Neural crest cell (in vitro differentiated cells): Measurements from ENCODE around the gene UBXN4. TPM values are rescaled to one million over a fixed set of nuclear protein-coding genes. Genes with fewer than 3 reads are reported as not detected.
"Not testable (repeated sequence)": the region's sequence is repeated elsewhere in the genome, so short reads cannot be mapped to it uniquely, and the experiment has no call there.

Experiments
- DNase-seq: peaks from one replicate; pipeline ENCODE4 v3.0.0; 2021; ENCODE audit warnings: low read depth, mixed read lengths, low spot score
- H3K27ac Mint-ChIP-seq: one replicate; pipeline ENCODE4 v1.8.0; 2021; ENCODE audit warnings: mild to moderate bottlenecking, mixed read lengths; ENCODE audit not compliant: unreplicated experiment
- H3K27me3 Mint-ChIP-seq: 2 replicates; pipeline ENCODE4 v1.8.0; 2021; ENCODE audit warnings: low read depth, mild to moderate bottlenecking, mixed read lengths
- H3K36me3 Mint-ChIP-seq: 2 replicates; pipeline ENCODE4 v1.8.0; 2021; ENCODE audit warnings: low read depth, mild to moderate bottlenecking, mixed read lengths
- H3K4me1 Mint-ChIP-seq: 2 replicates; pipeline ENCODE4 v1.8.0; 2021; ENCODE audit warnings: mixed read lengths
- H3K4me3 Mint-ChIP-seq: one replicate; pipeline ENCODE4 v1.8.0; 2021; ENCODE audit warnings: mild to moderate bottlenecking, mixed read lengths
- H3K9me3 Mint-ChIP-seq: 2 replicates; pipeline ENCODE4 v1.8.0; 2021; ENCODE audit warnings: mixed read lengths
- CTCF ChIP-seq: fragments of 200-600 bp; sonication (generic); conservative IDR thresholded peaks from 2 replicates; pipeline ENCODE4 v1.5.0; 2021; ENCODE audit warnings: antibody characterized with exemption, mild to moderate bottlenecking
- total RNA-seq: library from RNA; stranded (reverse); gene quantifications from 2 replicates; pipeline ENCODE4 v1.2.1, GENCODE V29; 2021

UBXN4 gene
- total RNA-seq, 1 donor from 2014 or later = 79.0 TPM

- DNase-seq = no peak
- H3K4me1 Mint-ChIP-seq = no peaks in the 10 kb centered on the region
- no peaks in the 10 kb centered on the region for H3K27me3 Mint-ChIP-seq
- H3K9me3 Mint-ChIP-seq = peaks cover 8% of the 10 kb centered on the region
- H3K4me3 Mint-ChIP-seq = no peak overlapping the region
- H3K27ac Mint-ChIP-seq = no peak overlapping the region
- no peak for TF ChIP-seq CTCF
- H3K36me3 Mint-ChIP-seq = no peaks in the 10 kb centered on the region
Measured at GRCh38 chr2:135803278-135803677, 61.6 kb downstream of the UBXN4 start.

- not testable (repeated sequence) for DNase-seq, H3K27me3 Mint-ChIP-seq, H3K36me3 Mint-ChIP-seq, H3K4me3 Mint-ChIP-seq, H3K4me1 Mint-ChIP-seq, H3K27ac Mint-ChIP-seq, H3K9me3 Mint-ChIP-seq
Measured at GRCh38 chr2:135807874-135808273, 66.2 kb downstream of the UBXN4 start.

GRCh38 chr2:135812907-135813511 lies 71.4 kb downstream of the UBXN4 start:
- no peak for DNase-seq
- H3K36me3 Mint-ChIP-seq = no peaks in the 10 kb centered on the region
- H3K9me3 Mint-ChIP-seq = peaks cover 6% of the 10 kb centered on the region
- no peak overlapping the region for H3K27ac Mint-ChIP-seq
- H3K4me3 Mint-ChIP-seq = no peak overlapping the region
- no peaks in the 10 kb centered on the region for H3K27me3 Mint-ChIP-seq
- no peaks in the 10 kb centered on the region for H3K4me1 Mint-ChIP-seq
- TF ChIP-seq CTCF = no peak

- H3K27ac Mint-ChIP-seq = no peak overlapping the region
- DNase-seq = no peak
- no peak overlapping the region for H3K4me3 Mint-ChIP-seq
- no peaks in the 10 kb centered on the region for H3K36me3 Mint-ChIP-seq
- TF ChIP-seq CTCF = no peak
- H3K27me3 Mint-ChIP-seq = no peaks in the 10 kb centered on the region
- no peaks in the 10 kb centered on the region for H3K4me1 Mint-ChIP-seq
- H3K9me3 Mint-ChIP-seq = peaks cover 6% of the 10 kb centered on the region
Measured at GRCh38 chr2:135815269-135815668, 73.6 kb downstream of the UBXN4 start.

- H3K4me1 Mint-ChIP-seq = no peaks in the 10 kb centered on the region
- H3K9me3 Mint-ChIP-seq = peaks cover 3% of the 10 kb centered on the region
- H3K36me3 Mint-ChIP-seq = no peaks in the 10 kb centered on the region
- no peaks in the 10 kb centered on the region for H3K27me3 Mint-ChIP-seq
- peak overlapping the region; percentile 35 for H3K27ac Mint-ChIP-seq
- no peak for TF ChIP-seq CTCF
- H3K4me3 Mint-ChIP-seq = no peak overlapping the region
- DNase-seq = no peak
Measured at GRCh38 chr2:135817466-135817865, 75.8 kb downstream of the UBXN4 start.

GRCh38 chr2:135817951-135818350 lies 76.3 kb downstream of the UBXN4 start:
- Mint-ChIP-seq H3K4me3 (no peak overlapping the region), H3K27me3 (no peaks in the 10 kb centered on the region), H3K27ac (no peak overlapping the region), H3K9me3 (peaks cover 7% of the 10 kb centered on the region), H3K36me3 (peaks cover 3% of the 10 kb centered on the region), H3K4me1 (no peaks in the 10 kb centered on the region)
- no peak for TF ChIP-seq CTCF
- no peak for DNase-seq
